ENCODE measurements around the gene SEMA3A.

SEMA3A gene

DNA sequence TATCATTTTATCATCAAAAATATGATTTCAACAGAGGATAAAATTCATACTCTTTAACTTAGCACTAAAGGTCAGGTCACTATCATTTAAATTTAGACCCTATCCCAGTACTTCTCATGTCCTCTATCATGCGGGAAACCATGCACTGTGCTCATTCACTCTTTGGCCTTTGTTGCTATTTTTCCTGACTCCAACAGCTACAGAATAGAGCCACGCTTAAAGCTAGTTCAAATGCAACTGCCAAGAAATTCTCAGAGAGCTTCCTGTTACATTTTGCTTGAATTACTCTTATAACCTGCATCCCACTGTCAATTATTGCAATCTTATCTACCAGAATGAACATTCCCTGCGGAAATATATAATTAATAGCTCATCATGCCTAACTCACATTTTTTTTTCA lies 58.3 kb downstream of the SEMA3A start:
- no peak for FAIRE-seq

GRCh38 chr7:84134169-84134568 lies 60.4 kb downstream of the SEMA3A start:
- TF ChIP-seq, protein P1, sequence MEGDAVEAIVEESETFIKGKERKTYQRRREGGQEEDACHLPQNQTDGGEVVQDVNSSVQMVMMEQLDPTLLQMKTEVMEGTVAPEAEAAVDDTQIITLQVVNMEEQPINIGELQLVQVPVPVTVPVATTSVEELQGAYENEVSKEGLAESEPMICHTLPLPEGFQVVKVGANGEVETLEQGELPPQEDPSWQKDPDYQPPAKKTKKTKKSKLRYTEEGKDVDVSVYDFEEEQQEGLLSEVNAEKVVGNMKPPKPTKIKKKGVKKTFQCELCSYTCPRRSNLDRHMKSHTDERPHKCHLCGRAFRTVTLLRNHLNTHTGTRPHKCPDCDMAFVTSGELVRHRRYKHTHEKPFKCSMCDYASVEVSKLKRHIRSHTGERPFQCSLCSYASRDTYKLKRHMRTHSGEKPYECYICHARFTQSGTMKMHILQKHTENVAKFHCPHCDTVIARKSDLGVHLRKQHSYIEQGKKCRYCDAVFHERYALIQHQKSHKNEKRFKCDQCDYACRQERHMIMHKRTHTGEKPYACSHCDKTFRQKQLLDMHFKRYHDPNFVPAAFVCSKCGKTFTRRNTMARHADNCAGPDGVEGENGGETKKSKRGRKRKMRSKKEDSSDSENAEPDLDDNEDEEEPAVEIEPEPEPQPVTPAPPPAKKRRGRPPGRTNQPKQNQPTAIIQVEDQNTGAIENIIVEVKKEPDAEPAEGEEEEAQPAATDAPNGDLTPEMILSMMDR (IDR thresholded peaks at IDR 0.05; ENCODE audit: insufficient read depth, missing control alignments), result no peak
- DNase-seq (ENCODE audit: insufficient read length, low spot score) (no peak), FAIRE-seq (no peak)

More for the DNA sequence above, 58.3 kb downstream of the SEMA3A start:
- TF ChIP-seq, protein P1 (IDR thresholded peaks at IDR 0.05; ENCODE audit: insufficient read depth, missing control alignments), result no peak
- no peak for DNase-seq (ENCODE audit: insufficient read length, low spot score)

DNA sequence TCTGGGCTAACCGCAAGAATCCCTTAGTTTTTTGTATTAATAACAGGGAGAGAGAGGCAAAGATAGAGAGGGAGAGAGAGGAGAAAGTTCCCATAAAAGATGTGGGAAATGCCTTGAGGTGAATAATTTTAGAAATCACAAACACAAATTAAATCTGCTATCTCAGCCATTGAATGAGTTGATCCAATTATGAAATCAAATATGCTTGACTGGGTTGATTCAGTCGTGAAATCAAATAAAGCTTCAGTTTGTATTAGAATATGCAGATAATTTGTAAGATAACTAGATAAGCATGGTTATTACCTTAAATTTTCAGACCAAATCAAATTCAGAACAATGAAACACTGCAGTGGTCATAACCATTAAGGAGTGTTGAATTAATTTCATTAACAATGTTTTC lies 68.9 kb downstream of the SEMA3A start:
- no peak for FAIRE-seq
- DNase-seq (ENCODE audit: insufficient read length, low spot score), result no peak
- TF ChIP-seq, protein P1 (IDR thresholded peaks at IDR 0.05; ENCODE audit: insufficient read depth, missing control alignments), result no peak

- DNase-seq (ENCODE audit: insufficient read length, low spot score) (no peak), FAIRE-seq (peak; percentile 63)
- TF ChIP-seq, protein P1 (IDR thresholded peaks at IDR 0.05; ENCODE audit: insufficient read depth, missing control alignments), result no peak
These were observed 70.5 kb downstream of the SEMA3A start for GRCh38 chr7:84123965-84124547.

DNA sequence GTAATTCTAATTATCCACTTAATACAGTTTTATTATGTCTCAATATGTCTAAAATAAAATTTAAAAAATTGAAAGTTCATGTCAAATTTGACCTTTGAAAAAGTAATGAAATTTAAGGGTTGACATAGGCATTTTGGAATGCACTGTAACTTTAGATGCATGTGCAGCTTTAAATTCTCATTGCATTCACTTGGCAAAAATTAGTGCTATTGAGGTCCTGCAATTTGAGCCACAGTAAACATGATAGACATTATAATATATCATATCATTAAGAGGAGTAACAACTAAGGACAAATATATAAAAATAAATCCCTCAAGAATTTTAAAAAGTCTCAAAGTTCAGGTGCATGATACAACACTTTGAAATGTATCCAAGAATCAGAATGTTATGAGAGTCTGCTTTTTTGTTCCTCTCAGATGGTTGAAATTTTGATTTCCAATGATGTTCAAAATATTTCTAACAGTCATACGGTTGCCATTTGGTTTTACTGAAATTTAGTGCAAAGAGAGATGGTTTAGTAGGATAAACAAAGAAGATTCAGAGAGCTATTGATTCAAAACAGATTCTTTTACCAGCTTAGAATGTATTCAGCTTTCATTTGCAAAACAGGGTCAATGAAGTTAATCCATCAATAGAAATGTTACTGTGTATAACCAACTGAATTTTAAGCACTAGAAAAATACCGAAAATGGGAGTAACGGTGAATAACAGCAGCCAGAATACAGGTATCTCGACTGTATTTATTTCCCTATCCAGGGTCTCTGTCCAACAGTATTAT lies 71.8 kb downstream of the SEMA3A start:
- TF ChIP-seq, protein P1 (IDR thresholded peaks at IDR 0.05; ENCODE audit: insufficient read depth, missing control alignments), result no peak
- FAIRE-seq, result no peak

GRCh38 chr7:84117304-84117703 lies 77.3 kb downstream of the SEMA3A start:
- FAIRE-seq, result no peak
- DNase-seq (ENCODE audit: insufficient read length, low spot score), result no peak
- TF ChIP-seq, protein P1 (IDR thresholded peaks at IDR 0.05; ENCODE audit: insufficient read depth, missing control alignments), result no peak

More for the DNA sequence above, 71.8 kb downstream of the SEMA3A start:
- no peak for DNase-seq (ENCODE audit: insufficient read length, low spot score)

Measured in D721Med (cell line).